WTC11 (cell line): ENCODE data around the gene SNX25. TPM values are rescaled to one million over a fixed set of nuclear protein-coding genes. Genes with fewer than 3 reads are reported as not detected.

Experiments used
- ATAC-seq: fragments of 200-7000 bp; cut with Tn5 transposase; 2 replicates; pipeline ENCODE4 v1.10.0; 2021; ENCODE audit warnings: mild to moderate bottlenecking, moderate library complexity
- CTCF ChIA-PET: fragments of 300-600 bp; sonication (Branson Sonifier 250); formaldehyde crosslinking; loops from one replicate; lab custom pipeline; 2021; ENCODE audit warnings: antibody characterized with exemption; lab: Charles Lee
- POLR2A ChIA-PET: fragments of 350-600 bp; sonication (Branson Sonifier 250); formaldehyde crosslinking; loops from one replicate; lab custom pipeline; 2021; ENCODE audit warnings: antibody characterized with exemption; lab: Charles Lee
- DNase-seq: peaks from one replicate; pipeline ENCODE4 v3.0.0; 2021; ENCODE audit warnings: low spot score
- H3K27ac Mint-ChIP-seq: 2 replicates; pipeline ENCODE4 v1.8.0; 2021; ENCODE audit warnings: mixed read lengths
- H3K27me3 Mint-ChIP-seq: 2 replicates; pipeline ENCODE4 v1.8.0; 2021; ENCODE audit warnings: low read depth, mild to moderate bottlenecking, moderate library complexity, mixed read lengths
- H3K36me3 Mint-ChIP-seq: 2 replicates; pipeline ENCODE4 v1.8.0; 2021; ENCODE audit warnings: mixed read lengths
- H3K4me1 Mint-ChIP-seq: 2 replicates; pipeline ENCODE4 v1.8.0; 2022; ENCODE audit warnings: mixed read lengths
- H3K4me3 Mint-ChIP-seq: 2 replicates; pipeline ENCODE4 v1.8.0; 2021; ENCODE audit warnings: mild to moderate bottlenecking, moderate library complexity, mixed read lengths
- H3K9me3 Mint-ChIP-seq: 2 replicates; pipeline ENCODE4 v1.8.0; 2021; ENCODE audit warnings: mixed read lengths
- CREM ChIP-seq: sonication (generic); formaldehyde crosslinking; IDR thresholded peaks from 2 replicates; pipeline ENCODE4 v1.8.1; 2022; ENCODE audit warnings: mild to moderate bottlenecking, missing genetic modification reagents, moderate library complexity
- FOXP1 ChIP-seq: sonication (generic); formaldehyde crosslinking; IDR thresholded peaks from 2 replicates; pipeline ENCODE4 v1.8.0; 2022; ENCODE audit warnings: missing genetic modification reagents, mild to moderate bottlenecking, moderate library complexity, borderline replicate concordance
- GABPB1 ChIP-seq: sonication (generic); formaldehyde crosslinking; IDR thresholded peaks from 2 replicates; pipeline ENCODE4 v1.8.1; 2023; ENCODE audit warnings: mild to moderate bottlenecking, missing genetic modification reagents
- HMGA2 ChIP-seq: fragments of 250-450 bp; sonication (Bioruptor Pico); IDR thresholded peaks from 2 replicates; pipeline ENCODE4 v1.4.0; 2021; ENCODE audit warnings: mild to moderate bottlenecking, moderate library complexity
- KAT7 ChIP-seq: sonication (generic); formaldehyde crosslinking; IDR thresholded peaks from 2 replicates; pipeline ENCODE4 v1.8.1; 2023; ENCODE audit warnings: missing genetic modification reagents, mild to moderate bottlenecking, borderline replicate concordance
- NFYB ChIP-seq: sonication (generic); formaldehyde crosslinking; conservative IDR thresholded peaks from 2 replicates; pipeline ENCODE4 v1.8.0; 2022; ENCODE audit warnings: low read depth, missing genetic modification reagents
- NR1H2 ChIP-seq: sonication (generic); formaldehyde crosslinking; IDR thresholded peaks from 2 replicates; pipeline ENCODE4 v1.9.0; 2021; ENCODE audit warnings: mild to moderate bottlenecking, moderate library complexity, missing genetic modification reagents
- OVOL2 ChIP-seq: fragments of 250-450 bp; sonication (Bioruptor Pico); IDR thresholded peaks from 2 replicates; pipeline ENCODE4 v1.9.0; 2021; ENCODE audit warnings: mild to moderate bottlenecking, borderline replicate concordance
- PRDM15 ChIP-seq: sonication (generic); formaldehyde crosslinking; IDR thresholded peaks from 2 replicates; pipeline ENCODE4 v1.8.0; 2022; ENCODE audit warnings: missing genetic modification reagents
- SMAD4 ChIP-seq: sonication (generic); formaldehyde crosslinking; IDR thresholded peaks from 2 replicates; pipeline ENCODE4 v1.8.0; 2022; ENCODE audit warnings: mild to moderate bottlenecking, missing genetic modification reagents
- SOX15 ChIP-seq: fragments of 250-450 bp; sonication (Bioruptor Pico); IDR thresholded peaks from 2 replicates; pipeline ENCODE4 v1.9.0; 2021; ENCODE audit warnings: mild to moderate bottlenecking
- TEAD1 ChIP-seq: sonication (generic); formaldehyde crosslinking; IDR thresholded peaks from 2 replicates; pipeline ENCODE4 v1.8.0; 2022; ENCODE audit warnings: mild to moderate bottlenecking, missing genetic modification reagents
- TEAD4 ChIP-seq: sonication (generic); formaldehyde crosslinking; IDR thresholded peaks from 2 replicates; pipeline ENCODE4 v1.8.0; 2022; ENCODE audit warnings: mild to moderate bottlenecking, missing genetic modification reagents
- ZNF219 ChIP-seq: sonication (generic); formaldehyde crosslinking; IDR thresholded peaks from 2 replicates; pipeline ENCODE4 v1.8.0; 2023; ENCODE audit warnings: missing genetic modification reagents, mild to moderate bottlenecking, borderline replicate concordance
- ZNF396 ChIP-seq: fragments of 250-450 bp; sonication (Bioruptor Pico); IDR thresholded peaks from 2 replicates; pipeline ENCODE4 v1.8.0; 2021; ENCODE audit warnings: mild to moderate bottlenecking, moderate library complexity, borderline replicate concordance
- ZNF416 ChIP-seq: fragments of 250-450 bp; sonication (Bioruptor Pico); IDR thresholded peaks from 2 replicates; pipeline ENCODE4 v1.9.0; 2021; ENCODE audit warnings: mild to moderate bottlenecking, inconsistent platforms
- ZNF512 ChIP-seq: sonication (generic); formaldehyde crosslinking; IDR thresholded peaks from 2 replicates; pipeline ENCODE4 v1.8.1; 2022; ENCODE audit warnings: missing genetic modification reagents, borderline replicate concordance
- ZNF532 ChIP-seq: fragments of 250-450 bp; sonication (Bioruptor Pico); IDR thresholded peaks from 2 replicates; pipeline ENCODE4 v1.9.0; 2021; ENCODE audit warnings: mild to moderate bottlenecking, borderline replicate concordance
- ZNF671 ChIP-seq: fragments of 250-450 bp; sonication (Bioruptor Pico); IDR thresholded peaks from 2 replicates; pipeline ENCODE4 v1.8.0; 2021; ENCODE audit warnings: mild to moderate bottlenecking
- total RNA-seq: library from RNA; stranded (reverse); gene quantifications from 3 replicates; pipeline ENCODE4 v1.2.3, GENCODE V29; 2021
- TF ChIP-seq, protein P1 (sequence below): sonication (generic); formaldehyde crosslinking; IDR thresholded peaks from 2 replicates; pipeline ENCODE4 v1.8.1; 2023; ENCODE audit warnings: mild to moderate bottlenecking, missing genetic modification reagents, moderate library complexity
- TF ChIP-seq, protein P2 (sequence below): fragments of 250-450 bp; sonication (Bioruptor Pico); conservative IDR thresholded peaks from 2 replicates; pipeline ENCODE4 v1.9.0; 2021; ENCODE audit warnings: mild to moderate bottlenecking

The SNX25 gene
- total RNA-seq, 1 experiment from 2014 or later = 16.9 TPM

DNA sequence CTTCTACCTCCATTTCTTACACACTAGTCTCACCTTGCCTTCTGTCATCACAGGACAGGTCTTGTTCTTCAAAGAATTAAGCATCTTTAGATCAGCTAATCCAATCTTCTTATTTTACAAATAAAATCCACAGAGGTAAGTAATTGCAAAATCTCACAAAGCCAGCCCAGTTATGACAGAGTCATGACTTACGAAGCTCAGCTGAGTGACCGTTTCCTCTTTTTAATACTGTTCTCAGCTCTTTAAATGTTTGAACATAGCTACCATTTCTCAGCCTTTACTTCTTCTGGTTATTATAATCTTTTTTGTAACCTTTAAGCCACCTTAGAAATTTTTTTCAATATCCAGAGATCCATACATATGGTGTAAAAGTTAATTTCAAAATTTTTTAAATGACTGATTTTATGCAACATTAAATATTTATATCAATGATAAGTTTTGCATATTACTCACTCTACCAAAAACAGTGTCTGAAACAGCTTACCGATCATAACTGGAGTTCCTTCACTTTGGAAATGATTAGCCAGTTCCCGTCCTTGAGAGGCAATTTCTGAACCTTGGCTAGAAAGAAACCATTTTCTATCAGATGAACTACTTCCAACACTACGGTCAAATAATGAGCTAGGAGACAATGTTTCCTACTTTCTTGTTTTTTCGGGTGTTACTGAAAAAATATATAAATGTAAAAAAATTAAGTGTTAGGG lies 196.1 kb downstream of the SNX25 start (continued):
- TF ChIP-seq ZNF512 = no peak
- no peak for TF ChIP-seq HMGA2 (CRISPR knock-in tag)
- no peak for TF ChIP-seq OVOL2 (CRISPR knock-in tag)
- no peak for TF ChIP-seq ZNF532 (CRISPR knock-in tag)
- TF ChIP-seq ZNF396 (CRISPR knock-in tag) = no peak
- no peak for TF ChIP-seq TEAD1 (CRISPR knock-in tag)

DNA sequence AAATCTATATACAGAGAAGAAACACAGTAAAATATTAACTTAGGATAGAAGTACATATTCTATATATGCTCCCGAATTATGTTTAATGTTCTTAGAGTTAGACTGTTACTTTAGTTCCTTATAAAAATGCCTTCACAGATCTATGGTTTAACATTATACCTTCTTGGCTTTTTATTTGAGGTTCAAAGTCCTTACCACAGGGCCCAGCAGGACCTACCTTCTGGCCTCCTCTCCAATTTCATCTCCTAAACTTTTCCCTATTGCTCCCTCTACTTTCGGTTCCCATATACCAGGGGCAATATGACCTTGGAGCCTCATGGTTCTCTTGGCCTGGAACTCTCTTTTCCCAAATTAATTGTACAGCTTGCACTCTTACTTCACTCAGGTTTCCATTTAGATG lies 199.0 kb downstream of the SNX25 start:
- POLR2A ChIA-PET = no interaction called here
- H3K4me1 Mint-ChIP-seq = no peaks in the 10 kb centered on the region
- peaks cover 7% of the 10 kb centered on the region for H3K9me3 Mint-ChIP-seq
- CTCF ChIA-PET = no interaction called here
- H3K27me3 Mint-ChIP-seq = no peaks in the 10 kb centered on the region; the same call in 1 of the 2 replicates
- DNase-seq (no peak), ATAC-seq (no peak)
- no peak overlapping the region for H3K4me3 Mint-ChIP-seq
- peaks cover 25% of the 10 kb centered on the region for H3K36me3 Mint-ChIP-seq
- TF ChIP-seq NR1H2 (CRISPR knock-in tag) (no peak), NFYB (no peak), SOX15 (CRISPR knock-in tag) (no peak), ZNF219 (CRISPR knock-in tag) (no peak), TEAD4 (CRISPR knock-in tag) (no peak), ZNF671 (CRISPR knock-in tag) (no peak), CREM (no peak)
- TF ChIP-seq, protein P1, sequence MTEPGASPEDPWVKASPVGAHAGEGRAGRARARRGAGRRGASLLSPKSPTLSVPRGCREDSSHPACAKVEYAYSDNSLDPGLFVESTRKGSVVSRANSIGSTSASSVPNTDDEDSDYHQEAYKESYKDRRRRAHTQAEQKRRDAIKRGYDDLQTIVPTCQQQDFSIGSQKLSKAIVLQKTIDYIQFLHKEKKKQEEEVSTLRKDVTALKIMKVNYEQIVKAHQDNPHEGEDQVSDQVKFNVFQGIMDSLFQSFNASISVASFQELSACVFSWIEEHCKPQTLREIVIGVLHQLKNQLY (CRISPR knock-in tag) = no peak
- H3K27ac Mint-ChIP-seq = no peak overlapping the region

DNA sequence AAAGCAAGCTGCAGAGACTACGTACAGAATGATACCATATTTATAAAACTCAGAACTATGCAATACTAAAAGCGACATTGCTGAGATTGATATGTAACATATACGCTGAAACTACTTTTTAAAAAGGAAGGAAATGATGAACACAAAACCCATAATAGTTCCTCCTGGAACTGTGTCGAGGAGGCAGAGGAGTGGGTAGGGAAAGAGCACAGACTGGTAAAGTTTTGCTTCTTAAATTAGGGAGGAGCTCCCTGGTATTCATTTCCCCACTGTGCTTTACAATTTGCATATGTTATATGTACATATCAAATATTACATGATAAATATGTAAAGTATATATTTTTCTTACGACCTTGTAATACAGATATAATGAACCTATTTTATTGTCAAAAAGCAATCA lies 202.5 kb downstream of the SNX25 start:
- H3K4me1 Mint-ChIP-seq = no peaks in the 10 kb centered on the region
- peaks cover 18% of the 10 kb centered on the region for H3K36me3 Mint-ChIP-seq
- no peaks in the 10 kb centered on the region; the same call in 1 of the 2 replicates for H3K27me3 Mint-ChIP-seq
- peaks cover 7% of the 10 kb centered on the region for H3K9me3 Mint-ChIP-seq
- no peak for DNase-seq
- H3K4me3 Mint-ChIP-seq = no peak overlapping the region
- ATAC-seq = no peak
- CTCF ChIA-PET = no interaction called here
- no peak overlapping the region for H3K27ac Mint-ChIP-seq
- POLR2A ChIA-PET = no interaction called here
- no peak for TF ChIP-seq ZNF416 (CRISPR knock-in tag)
- no peak for TF ChIP-seq GABPB1 (CRISPR knock-in tag)
- TF ChIP-seq KAT7 (CRISPR knock-in tag) = no peak
- TF ChIP-seq SMAD4 (CRISPR knock-in tag) = no peak
- no peak for TF ChIP-seq ZNF671 (CRISPR knock-in tag)
- TF ChIP-seq PRDM15 (CRISPR knock-in tag) = no peak
- TF ChIP-seq, protein P2, sequence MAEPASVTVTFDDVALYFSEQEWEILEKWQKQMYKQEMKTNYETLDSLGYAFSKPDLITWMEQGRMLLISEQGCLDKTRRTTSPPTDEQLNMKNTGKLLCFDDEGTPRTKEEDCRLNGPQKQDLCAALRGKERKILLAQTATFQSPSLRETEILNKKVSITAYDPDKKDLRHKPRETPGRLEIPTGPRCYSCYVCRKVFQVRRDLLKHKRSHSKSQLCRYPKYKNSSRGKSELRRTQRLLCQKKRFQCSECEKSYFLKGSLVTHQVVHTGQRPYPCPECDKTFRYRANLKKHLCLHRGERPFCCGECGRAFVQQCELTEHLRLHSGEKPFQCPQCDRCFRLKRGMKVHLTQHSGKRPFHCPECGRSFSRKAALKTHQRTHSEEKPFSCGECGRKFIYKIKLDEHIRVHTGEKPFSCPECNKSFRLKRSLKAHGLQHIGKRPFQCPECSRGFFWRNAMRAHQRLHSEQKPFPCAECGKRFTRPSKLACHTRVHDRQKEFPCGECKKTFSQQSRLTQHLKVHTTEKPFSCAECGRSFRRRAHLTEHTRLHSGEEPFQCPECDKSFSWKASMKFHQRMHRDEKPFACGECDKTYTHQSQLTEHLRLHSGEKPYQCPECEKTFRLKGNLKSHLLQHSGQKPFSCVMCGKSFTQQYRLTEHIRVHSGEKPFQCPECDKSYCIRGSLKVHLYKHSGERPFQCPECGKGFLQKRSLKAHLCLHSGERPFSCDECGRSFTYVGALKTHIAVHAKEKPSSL (CRISPR knock-in tag) = no peak
- TF ChIP-seq FOXP1 (CRISPR knock-in tag) = no peak
- TF ChIP-seq NFYB = no peak
